Hematopoietic multipotent progenitor cell treated with erythropoietin and hydrocortisone succinate and interleukin-3 and kit ligand, for 17 days (in vitro differentiated cells): ENCODE data around the gene BZW2.

Source experiments
- DNase-seq: peaks from one replicate; pipeline ENCODE4 v3.0.0-alpha.2; 2015; ENCODE audit warnings: low spot score

BZW2 gene

GRCh38 chr7:16718111-16718656 is 72.2 kb downstream of the BZW2 start:
- DNase-seq: no peak

GRCh38 chr7:16719699-16720098 is 73.7 kb downstream of the BZW2 start:
- no peak for DNase-seq

GRCh38 chr7:16721541-16721940 is 75.6 kb downstream of the BZW2 start:
- no peak for DNase-seq

- no peak for DNase-seq
Observed at GRCh38 chr7:16724344-16724743, 78.4 kb downstream of the BZW2 start.

- DNase-seq: no peak
Observed at GRCh38 chr7:16726189-16726588, 80.2 kb downstream of the BZW2 start.

- DNase-seq: no peak
Observed at GRCh38 chr7:16727736-16728135, 81.8 kb downstream of the BZW2 start.

GRCh38 chr7:16728811-16729210 is 82.8 kb downstream of the BZW2 start:
- no peak for DNase-seq

- DNase-seq: no peak
Observed at GRCh38 chr7:16729541-16729940, 83.6 kb downstream of the BZW2 start.

- DNase-seq: no peak
Observed at GRCh38 chr7:16730937-16731336, 85.0 kb downstream of the BZW2 start.

GRCh38 chr7:16732828-16733227 is 86.8 kb downstream of the BZW2 start:
- no peak for DNase-seq

- no peak for DNase-seq
Observed at GRCh38 chr7:16734148-16734726, 88.3 kb downstream of the BZW2 start.

- DNase-seq: no peak
Observed at GRCh38 chr7:16735020-16735419, 89.0 kb downstream of the BZW2 start.

- DNase-seq: no peak
Observed at GRCh38 chr7:16738011-16738688, 92.2 kb downstream of the BZW2 start.

- DNase-seq: peak; percentile 76
Observed at GRCh38 chr7:16739863-16740622, 94.1 kb downstream of the BZW2 start.

GRCh38 chr7:16740623-16740953 is 94.6 kb downstream of the BZW2 start:
- no peak for DNase-seq

- no peak for DNase-seq
Observed at GRCh38 chr7:16740996-16741395, 95.0 kb downstream of the BZW2 start.

- no peak for DNase-seq
Observed at GRCh38 chr7:16741676-16742075, 95.7 kb downstream of the BZW2 start.

- no peak for DNase-seq
Observed at GRCh38 chr7:16742547-16742946, 96.6 kb downstream of the BZW2 start.

GRCh38 chr7:16743236-16743635 is 97.3 kb downstream of the BZW2 start:
- no peak for DNase-seq

GRCh38 chr7:16744518-16745250 is 98.7 kb downstream of the BZW2 start:
- DNase-seq: no peak

GRCh38 chr7:16745645-16746044 is 99.7 kb downstream of the BZW2 start:
- no peak for DNase-seq

- no peak for DNase-seq
Observed at GRCh38 chr7:16747102-16747501, 101.1 kb downstream of the BZW2 start.
